Tibial nerve (tissue), 4 donors: ENCODE data around the gene GSTM3.

ENCODE experiments used
- EP300 ChIP-seq, 2 donors: sonication (generic); formaldehyde crosslinking; IDR thresholded peaks; one replicate each; pipeline ENCODE4 v1.6.1; 2017; ENCODE audit warnings: antibody characterized with exemption in 2 of 2, mild to moderate bottlenecking in 1 of 2
- TF ChIP-seq, protein P1 (sequence below), 5 experiments: fragments of 200-600 bp in 3 of 5; fragments of 450-650 bp in 2 of 5; sonication (generic) in 3 of 5; IDR thresholded peaks; one replicate each; pipeline ENCODE4 v1.5.1; 2016 to 2019; ENCODE audit warnings: antibody characterized with exemption in 5 of 5, mild to moderate bottlenecking in 3 of 5, moderate library complexity in 2 of 5

DNA sequence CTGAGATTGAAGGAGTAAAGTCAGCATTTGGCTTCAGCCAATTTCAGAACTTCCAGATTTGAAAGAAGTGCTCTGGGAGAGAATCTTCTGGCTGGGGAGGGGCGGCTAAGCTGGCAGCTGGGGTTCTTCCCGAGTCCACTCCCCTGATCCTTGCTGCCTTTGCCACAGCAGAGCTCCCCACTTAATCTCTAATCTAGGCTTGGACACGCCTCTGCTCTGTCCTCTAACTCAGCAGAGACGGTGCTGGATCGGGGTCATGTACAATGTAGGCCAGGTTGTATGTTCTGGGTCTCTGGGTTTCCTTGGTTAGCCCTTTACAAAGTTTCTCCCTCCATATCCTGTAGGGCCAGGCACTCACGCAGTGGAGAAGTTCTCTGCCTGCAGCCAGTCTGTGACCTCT, 10.1 kb upstream of the GSTM3 start:
- TF ChIP-seq, protein P1, sequence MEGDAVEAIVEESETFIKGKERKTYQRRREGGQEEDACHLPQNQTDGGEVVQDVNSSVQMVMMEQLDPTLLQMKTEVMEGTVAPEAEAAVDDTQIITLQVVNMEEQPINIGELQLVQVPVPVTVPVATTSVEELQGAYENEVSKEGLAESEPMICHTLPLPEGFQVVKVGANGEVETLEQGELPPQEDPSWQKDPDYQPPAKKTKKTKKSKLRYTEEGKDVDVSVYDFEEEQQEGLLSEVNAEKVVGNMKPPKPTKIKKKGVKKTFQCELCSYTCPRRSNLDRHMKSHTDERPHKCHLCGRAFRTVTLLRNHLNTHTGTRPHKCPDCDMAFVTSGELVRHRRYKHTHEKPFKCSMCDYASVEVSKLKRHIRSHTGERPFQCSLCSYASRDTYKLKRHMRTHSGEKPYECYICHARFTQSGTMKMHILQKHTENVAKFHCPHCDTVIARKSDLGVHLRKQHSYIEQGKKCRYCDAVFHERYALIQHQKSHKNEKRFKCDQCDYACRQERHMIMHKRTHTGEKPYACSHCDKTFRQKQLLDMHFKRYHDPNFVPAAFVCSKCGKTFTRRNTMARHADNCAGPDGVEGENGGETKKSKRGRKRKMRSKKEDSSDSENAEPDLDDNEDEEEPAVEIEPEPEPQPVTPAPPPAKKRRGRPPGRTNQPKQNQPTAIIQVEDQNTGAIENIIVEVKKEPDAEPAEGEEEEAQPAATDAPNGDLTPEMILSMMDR (IDR thresholded peaks at IDR 0.05) = no peak
- no peak for TF ChIP-seq EP300 (IDR thresholded peaks at IDR 0.05)
